Esophagus muscularis mucosa (tissue), 4 donors: ENCODE measurements around the gene KMT2B. TPM values are rescaled to one million over a fixed set of nuclear protein-coding genes. Genes with fewer than 3 reads are reported as not detected.

Experiments used
- DNase-seq: peaks from one replicate; pipeline ENCODE4 v3.0.0-alpha.2; 2017; ENCODE audit errors: extremely low spot score
- H3K27ac ChIP-seq, 4 donors: fragments of 200-600 bp; sonication (generic); replicated peaks in 1 of 4; 1 replicate in 3 of 4; 2 replicates in 1 of 4; pipeline ENCODE4 v1.5.1; 2016 to 2019; ENCODE audit warnings: mild to moderate bottlenecking in 1 of 4
- H3K27me3 ChIP-seq, 4 donors: fragments of 200-600 bp; sonication (generic); one replicate each; pipeline versions ENCODE4 v1.5.1 to v1.6.0; 2016 to 2019
- H3K36me3 ChIP-seq, 4 donors: fragments of 200-600 bp; sonication (generic); one replicate each; pipeline ENCODE4 v1.5.1; 2016 to 2019
- H3K4me1 ChIP-seq, 4 donors: fragments of 200-600 bp; sonication (generic); one replicate each; pipeline ENCODE4 v1.5.1; 2016 to 2019
- H3K4me3 ChIP-seq, 4 donors: fragments of 200-600 bp; sonication (generic); 1 replicate in 2 of 4; 2 replicates in 2 of 4; pipeline ENCODE4 v1.5.1; 2016 to 2019; ENCODE audit warnings: mild to moderate bottlenecking in 4 of 4, moderate library complexity in 1 of 4
- H3K9me3 ChIP-seq, 4 donors: fragments of 200-600 bp; sonication (generic); 1 replicate in 3 of 4; 2 replicates in 1 of 4; pipeline ENCODE4 v1.5.1; 2016 to 2019
- CTCF ChIP-seq, 3 experiments: fragments of 200-600 bp in 2 of 3; fragments of 450-650 bp in 1 of 3; sonication (generic) in 2 of 3; IDR thresholded peaks; one replicate each; pipeline ENCODE4 v1.5.1; 2017 to 2019; ENCODE audit warnings: antibody characterized with exemption in 3 of 3, mild to moderate bottlenecking in 2 of 3, moderate library complexity in 1 of 3
- EP300 ChIP-seq: sonication (generic); formaldehyde crosslinking; IDR thresholded peaks from one replicate; pipeline ENCODE4 v1.6.1; 2017; ENCODE audit warnings: antibody characterized with exemption
- POLR2A ChIP-seq: fragments of 450-650 bp; IDR thresholded peaks from one replicate; pipeline ENCODE4 v1.6.1; 2017; ENCODE audit warnings: antibody characterized with exemption, moderate library complexity, mild to moderate bottlenecking, low read depth
- POLR2AphosphoS5 ChIP-seq, 2 donors: sonication (generic); formaldehyde crosslinking; IDR thresholded peaks; one replicate each; pipeline ENCODE4 v1.6.1; 2017; ENCODE audit warnings: antibody characterized with exemption in 2 of 2
- WGBS: methylation state at CpG from one replicate; pipeline ENCODE4 v1.1.5; 2018; 5-methylcytosine and 5-hydroxymethylcytosine counted together
- intact Hi-C: fragments of 100-400 bp; cut with DNase I; formaldehyde crosslinking; loops from one replicate; pipeline ENCODE4 v1.15.1; 2023
- total RNA-seq, 4 donors: library from RNA; depleted of rRNA; stranded (reverse); fragments of >200 nt; gene quantifications; one replicate each; pipeline versions ENCODE4 v1.1.0 to v1.2.1, GENCODE V29; 2016

KMT2B gene
- total RNA-seq, 4 donors from 2014 or later: 22.0 to 30.6 (median 24.2) TPM

GRCh38 chr19:35729021-35729420 lies 11.2 kb downstream of the KMT2B start:
- Histone ChIP-seq H3K27me3 (no peaks in the 10 kb centered on the region), H3K9me3 (no peaks in the 10 kb centered on the region), H3K36me3 (peaks cover 94 to 100% (median 99%) of the 10 kb centered on the region in 4 donors), H3K4me1 (no peaks in the 10 kb centered on the region), H3K4me3 (no peak overlapping the region), H3K27ac (no peak overlapping the region)
- intact Hi-C loops: no loop called here
- TF ChIP-seq POLR2AphosphoS5 (IDR thresholded peaks at IDR 0.05) (no peak), POLR2A (no peak), EP300 (no peak), CTCF (IDR thresholded peaks at IDR 0.05) (no peak)
- no peak for DNase-seq
- 88% methylated on average over 17 of the region's 18 CpGs for WGBS

GRCh38 chr19:35729763-35730162 lies 12.0 kb downstream of the KMT2B start:
- intact Hi-C loops: no loop called here
- H3K27ac ChIP-seq: no peak overlapping the region
- no peaks in the 10 kb centered on the region for H3K27me3 ChIP-seq
- no peak for TF ChIP-seq EP300
- no peak for TF ChIP-seq POLR2A
- TF ChIP-seq POLR2AphosphoS5 (IDR thresholded peaks at IDR 0.05): no peak
- TF ChIP-seq CTCF (IDR thresholded peaks at IDR 0.05): no peak
- no peak overlapping the region for H3K4me3 ChIP-seq
- H3K36me3 ChIP-seq: peaks cover 95 to 100% (median 99%) of the 10 kb centered on the region in 4 donors
- no peaks in the 10 kb centered on the region for H3K4me1 ChIP-seq
- WGBS: 88% methylated on average over 11 of the region's 11 CpGs
- no peaks in the 10 kb centered on the region for H3K9me3 ChIP-seq
- no peak for DNase-seq

- H3K4me1 ChIP-seq: no peaks in the 10 kb centered on the region
- WGBS: 93% methylated on average over 18 of the region's 18 CpGs
- no peak overlapping the region for H3K4me3 ChIP-seq
- H3K27me3 ChIP-seq: no peaks in the 10 kb centered on the region
- DNase-seq: no peak
- TF ChIP-seq POLR2AphosphoS5 (IDR thresholded peaks at IDR 0.05): no peak
- no peak for TF ChIP-seq CTCF (IDR thresholded peaks at IDR 0.05)
- no peak for TF ChIP-seq EP300
- TF ChIP-seq POLR2A: no peak
- H3K27ac ChIP-seq: no peak overlapping the region
- no peaks in the 10 kb centered on the region for H3K9me3 ChIP-seq
- intact Hi-C loops: no loop called here
- peaks cover 93 to 100% (median 99%) of the 10 kb centered on the region in 4 donors for H3K36me3 ChIP-seq
Measured at GRCh38 chr19:35730326-35730725, 12.5 kb downstream of the KMT2B start.

GRCh38 chr19:35731353-35731752 lies 13.6 kb downstream of the KMT2B start:
- intact Hi-C loops: no loop called here
- no peak overlapping the region for H3K27ac ChIP-seq
- TF ChIP-seq EP300 (no peak), CTCF (IDR thresholded peaks at IDR 0.05) (no peak), POLR2AphosphoS5 (IDR thresholded peaks at IDR 0.05) (no peak), POLR2A (no peak)
- no peaks in the 10 kb centered on the region for H3K27me3 ChIP-seq
- DNase-seq: no peak
- H3K4me1 ChIP-seq: no peaks in the 10 kb centered on the region
- 75% methylated on average over 9 of the region's 9 CpGs for WGBS
- no peak overlapping the region for H3K4me3 ChIP-seq
- peaks cover 85 to 100% (median 98%) of the 10 kb centered on the region in 4 donors for H3K36me3 ChIP-seq
- no peaks in the 10 kb centered on the region for H3K9me3 ChIP-seq

- H3K4me1 ChIP-seq: no peaks in the 10 kb centered on the region
- no peak for DNase-seq
- intact Hi-C loops: no loop called here
- no peaks in the 10 kb centered on the region for H3K27me3 ChIP-seq
- H3K4me3 ChIP-seq: no peak overlapping the region
- no peaks in the 10 kb centered on the region for H3K9me3 ChIP-seq
- peaks cover 85 to 100% (median 98%) of the 10 kb centered on the region in 4 donors for H3K36me3 ChIP-seq
- TF ChIP-seq POLR2A (no peak), POLR2AphosphoS5 (IDR thresholded peaks at IDR 0.05) (no peak), EP300 (no peak), CTCF (IDR thresholded peaks at IDR 0.05) (no peak)
- WGBS: 85% methylated on average over 20 of the region's 21 CpGs
- H3K27ac ChIP-seq: no peak overlapping the region
Measured at GRCh38 chr19:35731779-35732405, 14.1 kb downstream of the KMT2B start.
